ENCODE measurements around the gene LPP. TPM values are rescaled to one million over a fixed set of nuclear protein-coding genes. Genes with fewer than 3 reads are reported as not detected.

LPP gene
- total and polyA plus RNA-seq, 10 of the 15 experiments (the other 5 are each of a cell fraction or from before 2014, with no cell fraction given): under 0.01 to 0.62 (median 0.03) TPM

- in situ Hi-C loops (cut with MboI) (no loop called here), intact Hi-C loops (cut with micrococcal nuclease; ENCODE audit: unreplicated experiment) (no loop called here)
- Histone ChIP-seq H4K20me1 (ENCODE audit: control insufficient read depth, insufficient read depth) (no peaks in the 10 kb centered on the region), H3K9ac (ENCODE audit: control insufficient read depth, insufficient read depth, low read length) (no peak overlapping the region), H2AFZ (ENCODE audit: control insufficient read depth, low read depth, low read length) (no peak overlapping the region), H3K4me2 (ENCODE audit: control insufficient read depth, insufficient read depth) (no peak overlapping the region), H3K27ac (ENCODE audit: control insufficient read depth, insufficient read depth) (no peak overlapping the region), H3K79me2 (ENCODE audit: control insufficient read depth, insufficient read depth, low read length) (no peaks in the 10 kb centered on the region), H3K9me3 (replicated peaks; ENCODE audit: control insufficient read depth, insufficient read depth, low read length) (no peaks in the 10 kb centered on the region), H3K4me1 (ENCODE audit: control insufficient read depth, insufficient read depth, low read length) (no peaks in the 10 kb centered on the region), H3K36me3 (ENCODE audit: control insufficient read depth in 2 of 2, insufficient read depth in 2 of 2, low read length in 1 of 2) (no peaks in the 10 kb centered on the region), H3K27me3 (replicated peaks in 1 of 2; ENCODE audit: control insufficient read depth in 2 of 2, insufficient read depth in 2 of 2, low read length in 1 of 2) (no peaks in the 10 kb centered on the region), H3K4me3 (no peak overlapping the region)
- ChIA-PET RAD21 (ENCODE audit: unreplicated experiment) (no interaction called here), POLR2A (interaction anchor here (0.6 kb wide), 1 partner anchor 15 kb away, joined by 3 read pairs; no protein-coding TSS in a partner anchor), SMC1A (ENCODE audit: uncharacterized antibody, unreplicated experiment) (no interaction called here), CTCF (no interaction called here)
- FAIRE-seq (no peak), ATAC-seq (no peak), DNase-seq (ENCODE audit: low read depth, low spot score) (no peak)
- BruUV-seq (replicated peaks): no TSS peak
- 25% methylated on average over 5 of the region's 5 CpGs for WGBS (ENCODE audit: insufficient coverage, insufficient replicate concordance, low lambda C conversion rate, missing lambda C conversion rate)
- TF ChIP-seq NR2C2 (IDR thresholded peaks at IDR 0.05; ENCODE audit: borderline replicate concordance, control insufficient read depth, insufficient read length, low read depth) (no peak), CBX5 (IDR thresholded peaks at IDR 0.05; ENCODE audit: low read depth) (no peak), RELA (IDR thresholded peaks at IDR 0.05; ENCODE audit: borderline replicate concordance, partially characterized antibody) (no peak), CTCF (IDR thresholded peaks at IDR 0.05 in 2 of 3, conservative IDR thresholded peaks at IDR 0.05 in 1 of 3; ENCODE audit: control insufficient read depth in 2 of 3, extremely low read depth in 1 of 3, insufficient read depth in 1 of 3, low read depth in 3 of 3, low read length in 3 of 3) (no peak), MLLT1 (IDR thresholded peaks at IDR 0.05) (no peak), KLF5 (IDR thresholded peaks at IDR 0.05; ENCODE audit: partially characterized antibody) (no peak), ZBTB4 (CRISPR knock-in tag; IDR thresholded peaks at IDR 0.05) (no peak), NFYA (IDR thresholded peaks at IDR 0.05; ENCODE audit: borderline replicate concordance, low read depth, low read length) (no peak), ATF3 (IDR thresholded peaks at IDR 0.05; ENCODE audit: borderline replicate concordance, extremely low read depth, low read depth, low read length) (no peak), E2F4 (IDR thresholded peaks at IDR 0.05; ENCODE audit: low read depth, low read length) (no peak), KDM1A (IDR thresholded peaks at IDR 0.05; ENCODE audit: borderline replicate concordance) (no peak), JUND (IDR thresholded peaks at IDR 0.05; ENCODE audit: low read depth, low read length) (no peak), TCF3 (IDR thresholded peaks at IDR 0.05; ENCODE audit: borderline replicate concordance, insufficient read depth, low read depth, low read length) (no peak)
Observed at GRCh38 chr3:188631291-188632010, 477.5 kb downstream of the LPP start.

All from GM12878 (cell line).